Mesendoderm (in vitro differentiated cells): Measurements from ENCODE around the gene PI4KB.

Source experiments
- DNase-seq: peaks from one replicate; pipeline ENCODE4 v3.0.0; 2013
- H2AK5ac ChIP-seq: 2 replicates; pipeline ENCODE4 v1.6.1; 2013; ENCODE audit warnings: low read length, inconsistent platforms
- H2BK120ac ChIP-seq: 2 replicates; pipeline ENCODE4 v1.6.1; 2013; ENCODE audit warnings: low read depth, mild to moderate bottlenecking, low read length, moderate library complexity, mixed read lengths
- H2BK15ac ChIP-seq: replicated peaks from 2 replicates; pipeline ENCODE4 v1.6.1; 2013; ENCODE audit warnings: low read depth, mild to moderate bottlenecking, moderate library complexity
- H2BK5ac ChIP-seq: 2 replicates; pipeline ENCODE4 v1.6.1; 2013; ENCODE audit warnings: low read length, inconsistent platforms
- H3K18ac ChIP-seq: 2 replicates; pipeline ENCODE4 v1.6.1; 2013; ENCODE audit warnings: mild to moderate bottlenecking, low read length, mixed read lengths
- H3K23ac ChIP-seq: one replicate; pipeline ENCODE4 v1.6.1; 2013; ENCODE audit warnings: low read length
- H3K27ac ChIP-seq: 2 replicates; pipeline ENCODE4 v1.5.1; 2013; ENCODE audit warnings: low read depth, mild to moderate bottlenecking, inconsistent platforms, low read length, moderate library complexity
- H3K27me3 ChIP-seq: 2 replicates; pipeline ENCODE4 v1.6.1; 2013; ENCODE audit warnings: low read length, control low read depth, mild to moderate bottlenecking, inconsistent platforms; ENCODE audit not compliant: insufficient read depth, poor library complexity
- H3K36me3 ChIP-seq: 2 replicates; pipeline ENCODE4 v1.6.1; 2013; ENCODE audit warnings: low read length, inconsistent platforms; ENCODE audit not compliant: control insufficient read depth, insufficient read depth
- H3K4ac ChIP-seq: one replicate; pipeline ENCODE4 v1.6.1; 2013; ENCODE audit warnings: low read depth, mild to moderate bottlenecking, low read length, moderate library complexity
- H3K4me1 ChIP-seq: 2 replicates; pipeline ENCODE4 v1.6.1; 2013; ENCODE audit warnings: low read depth, low read length, inconsistent platforms; ENCODE audit not compliant: control insufficient read depth
- H3K4me2 ChIP-seq: 2 replicates; pipeline ENCODE4 v1.6.1; 2013; ENCODE audit warnings: low read length
- H3K4me3 ChIP-seq: 2 replicates; pipeline ENCODE4 v1.5.1; 2013; ENCODE audit warnings: mild to moderate bottlenecking, low read length
- H3K56ac ChIP-seq: one replicate; pipeline ENCODE4 v1.6.1; 2013; ENCODE audit warnings: low read length
- H3K79me1 ChIP-seq: 2 replicates; pipeline ENCODE4 v1.6.1; 2013; ENCODE audit warnings: low read length, inconsistent platforms
- H3K79me2 ChIP-seq: 2 replicates; pipeline ENCODE4 v1.6.1; 2013; ENCODE audit warnings: mild to moderate bottlenecking, low read length; ENCODE audit not compliant: control insufficient read depth, insufficient read depth
- H3K9ac ChIP-seq: 2 replicates; pipeline ENCODE4 v1.6.1; 2013; ENCODE audit warnings: low read length, inconsistent platforms
- H4K5ac ChIP-seq: one replicate; pipeline ENCODE4 v1.6.1; 2013; ENCODE audit warnings: low read length
- H4K8ac ChIP-seq: one replicate; pipeline ENCODE4 v1.6.1; 2013; ENCODE audit warnings: low read depth, mild to moderate bottlenecking, control low read depth, low read length, moderate library complexity
- WGBS: extraction: QIAGEN DNeasy Blood & Tissue Kit; methylation state at CpG from one replicate; pipeline ENCODE4 v1.1.7; 2013; ENCODE audit warnings: low lambda C conversion rate, missing lambda C conversion rate; ENCODE audit not compliant: insufficient coverage; ENCODE audit errors: extremely low coverage; 5-methylcytosine and 5-hydroxymethylcytosine counted together

Gene PI4KB

DNA sequence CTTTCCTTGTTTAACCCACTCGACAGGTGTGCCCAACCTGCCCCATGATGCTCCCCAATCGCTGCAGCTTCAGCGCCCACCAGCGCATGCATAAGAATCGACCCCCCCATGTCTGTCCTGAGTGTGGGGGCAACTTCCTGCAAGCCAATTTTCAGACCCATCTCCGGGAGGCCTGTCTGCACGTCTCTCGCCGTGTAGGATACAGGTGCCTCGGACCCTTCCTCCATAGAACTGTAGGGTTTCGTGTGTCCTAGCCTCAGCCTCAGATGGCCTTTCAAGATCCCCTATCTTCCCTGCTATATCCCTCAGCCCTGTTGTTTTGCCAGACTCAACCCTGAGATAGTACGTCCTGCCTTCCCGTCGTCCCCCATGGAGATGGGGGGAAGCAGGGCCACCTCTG, 38.7 kb downstream of the PI4KB start:
- peaks cover 14% of the 10 kb centered on the region for H3K36me3 ChIP-seq
- peaks cover 13% of the 10 kb centered on the region for H3K79me2 ChIP-seq
- no peak overlapping the region for H4K8ac ChIP-seq
- no peak overlapping the region for H3K9ac ChIP-seq
- peaks cover 14% of the 10 kb centered on the region for H3K79me1 ChIP-seq
- no peak overlapping the region for H3K56ac ChIP-seq
- H4K5ac ChIP-seq: no peak overlapping the region
- H2BK15ac ChIP-seq: no peak overlapping the region
- WGBS: no CpG with 5 or more reads among the region's 14 CpGs
- H2BK120ac ChIP-seq: no peak overlapping the region
- no peak overlapping the region for H2AK5ac ChIP-seq
- H3K18ac ChIP-seq: no peak overlapping the region
- no peaks in the 10 kb centered on the region for H3K27me3 ChIP-seq
- H2BK5ac ChIP-seq: no peak overlapping the region
- no peak overlapping the region for H3K4me2 ChIP-seq
- no peak for DNase-seq
- H3K4me3 ChIP-seq: no peak overlapping the region
- no peak overlapping the region for H3K27ac ChIP-seq
- no peak overlapping the region for H3K4ac ChIP-seq
- H3K4me1 ChIP-seq: no peaks in the 10 kb centered on the region
- no peak overlapping the region for H3K23ac ChIP-seq

GRCh38 chr1:151287767-151288500, 39.3 kb downstream of the PI4KB start:
- no peak overlapping the region for H3K18ac ChIP-seq
- H3K23ac ChIP-seq: no peak overlapping the region
- H3K9ac ChIP-seq: no peak overlapping the region

GRCh38 chr1:151287341-151287699, 39.9 kb downstream of the PI4KB start:
- Histone ChIP-seq H3K56ac (no peak overlapping the region), H3K79me2 (peaks cover 19% of the 10 kb centered on the region), H3K27me3 (no peaks in the 10 kb centered on the region), H3K4ac (no peak overlapping the region), H3K4me3 (no peak overlapping the region), H3K9ac (no peak overlapping the region), H2BK120ac (no peak overlapping the region), H2AK5ac (no peak overlapping the region), H3K27ac (no peak overlapping the region), H3K79me1 (peaks cover 20% of the 10 kb centered on the region), H2BK5ac (no peak overlapping the region), H4K5ac (no peak overlapping the region), H3K36me3 (peaks cover 12% of the 10 kb centered on the region), H3K4me1 (no peaks in the 10 kb centered on the region), H3K18ac (no peak overlapping the region), H3K23ac (no peak overlapping the region), H3K4me2 (no peak overlapping the region), H4K8ac (no peak overlapping the region), H2BK15ac (no peak overlapping the region)
- no peak for DNase-seq
- no CpG with 5 or more reads among the region's 7 CpGs for WGBS

More at GRCh38 chr1:151287767-151288500, 39.3 kb downstream of the PI4KB start:
- Histone ChIP-seq H3K79me2 (peaks cover 18% of the 10 kb centered on the region), H4K8ac (no peak overlapping the region), H2BK120ac (no peak overlapping the region), H3K4me2 (no peak overlapping the region), H3K27me3 (no peaks in the 10 kb centered on the region), H2BK5ac (no peak overlapping the region), H2AK5ac (no peak overlapping the region), H4K5ac (no peak overlapping the region), H2BK15ac (no peak overlapping the region), H3K4me3 (no peak overlapping the region), H3K4ac (no peak overlapping the region), H3K56ac (no peak overlapping the region), H3K36me3 (peaks cover 14% of the 10 kb centered on the region), H3K79me1 (peaks cover 18% of the 10 kb centered on the region), H3K4me1 (no peaks in the 10 kb centered on the region), H3K27ac (no peak overlapping the region)
- WGBS: no CpG with 5 or more reads among the region's 22 CpGs
- no peak for DNase-seq

- Histone ChIP-seq H3K36me3 (peaks cover 12% of the 10 kb centered on the region), H3K4me2 (no peak overlapping the region), H3K56ac (no peak overlapping the region), H3K79me1 (peaks cover 20% of the 10 kb centered on the region), H3K18ac (no peak overlapping the region), H3K79me2 (peaks cover 19% of the 10 kb centered on the region), H4K5ac (no peak overlapping the region), H3K27ac (no peak overlapping the region), H3K9ac (no peak overlapping the region), H2BK120ac (no peak overlapping the region), H3K23ac (no peak overlapping the region), H3K4ac (no peak overlapping the region), H3K4me3 (no peak overlapping the region), H3K4me1 (no peaks in the 10 kb centered on the region), H4K8ac (no peak overlapping the region), H2BK15ac (no peak overlapping the region), H2AK5ac (no peak overlapping the region), H3K27me3 (no peaks in the 10 kb centered on the region), H2BK5ac (no peak overlapping the region)
- no peak for DNase-seq
- WGBS: no CpG with 5 or more reads among the region's 10 CpGs
Observed at GRCh38 chr1:151286619-151287340, 40.4 kb downstream of the PI4KB start.

- Histone ChIP-seq H3K56ac (peak overlapping the region; percentile 30), H3K4me3 (no peak overlapping the region)
Observed at GRCh38 chr1:151284013-151284577, 43.1 kb downstream of the PI4KB start.

More at GRCh38 chr1:151284013-151284577, 43.1 kb downstream of the PI4KB start:
- WGBS: no CpG with 5 or more reads among the region's 2 CpGs
- H4K5ac ChIP-seq: no peak overlapping the region
- peaks cover 20% of the 10 kb centered on the region for H3K79me1 ChIP-seq
- no peak overlapping the region for H3K18ac ChIP-seq
- no peak for DNase-seq
- no peak overlapping the region for H4K8ac ChIP-seq
- H3K27me3 ChIP-seq: no peaks in the 10 kb centered on the region
- H3K4me1 ChIP-seq: no peaks in the 10 kb centered on the region
- H3K79me2 ChIP-seq: peaks cover 19% of the 10 kb centered on the region
- H2AK5ac ChIP-seq: no peak overlapping the region
- H2BK15ac ChIP-seq: no peak overlapping the region
- no peak overlapping the region for H3K4me2 ChIP-seq
- H3K4ac ChIP-seq: no peak overlapping the region
- peak overlapping the region; percentile 81 for H3K9ac ChIP-seq
- H3K36me3 ChIP-seq: peaks cover 11% of the 10 kb centered on the region
- no peak overlapping the region for H2BK5ac ChIP-seq
- H3K27ac ChIP-seq: no peak overlapping the region
- no peak overlapping the region for H3K23ac ChIP-seq
- no peak overlapping the region for H2BK120ac ChIP-seq
